T-cell (primary cell): ENCODE data around the gene ATP1B1. TPM values are rescaled to one million over a fixed set of nuclear protein-coding genes. Genes with fewer than 3 reads are reported as not detected.
A peak's percentile ranks its signal among the peaks of the same experiment; 100 is the strongest.

Experiments
- ATAC-seq, 4 experiments: fragments of 200-7000 bp in 3 of 4; fragments of 150-1000 bp in 1 of 4; cut with Tn5 transposase; replicated peaks in 1 of 4; 1 replicate in 3 of 4; 2 replicates in 1 of 4; pipeline ENCODE4 v1.10.0; 2021; ENCODE audit warnings: moderate library complexity in 3 of 4, mild to moderate bottlenecking in 2 of 4, moderate number of reproducible peaks in 1 of 4
- CTCF ChIA-PET, 2 donors: fragments of 300-600 bp; sonication (Branson Sonifier 250); formaldehyde crosslinking; loops; one replicate each; lab custom pipeline; 2022; ENCODE audit warnings: antibody characterized with exemption in 2 of 2; lab: Charles Lee
- POLR2A ChIA-PET, 2 donors: fragments of 300-600 bp; sonication (Branson Sonifier 250); formaldehyde crosslinking; loops; one replicate each; lab custom pipeline; 2022; ENCODE audit warnings: antibody characterized with exemption in 2 of 2; lab: Charles Lee
- DNase-seq, 35 experiments: peaks; one replicate each; pipeline versions ENCODE4 v3.0.0 to v3.0.0-alpha.2; 2013 to 2023
- H3K27ac ChIP-seq: one replicate; pipeline ENCODE4 v1.5.1; 2013; ENCODE audit warnings: low read length
- H3K27me3 ChIP-seq, 2 experiments: replicated peaks in 1 of 2; 1 replicate in 1 of 2; 2 replicates in 1 of 2; pipeline versions ENCODE4 v1.6.1 to v1.7.0; 2013; ENCODE audit warnings: low read length in 1 of 2, mixed read lengths in 1 of 2; ENCODE audit not compliant: control insufficient read depth in 2 of 2, insufficient read depth in 2 of 2; ENCODE audit errors: extremely low read depth in 1 of 2
- H3K36me3 ChIP-seq, 2 donors: 1 replicate in 1 of 2; 2 replicates in 1 of 2; pipeline versions ENCODE4 v1.6.1 to v1.7.0; 2013; ENCODE audit warnings: low read length in 1 of 2; ENCODE audit not compliant: control insufficient read depth in 2 of 2, insufficient read depth in 1 of 2; ENCODE audit errors: extremely low read depth in 1 of 2
- H3K4me1 ChIP-seq, 2 experiments: 1 replicate in 1 of 2; 2 replicates in 1 of 2; pipeline versions ENCODE4 v1.6.1 to v1.7.0; 2013; ENCODE audit warnings: low read length in 2 of 2, mixed read lengths in 1 of 2; ENCODE audit not compliant: insufficient read depth in 2 of 2, control insufficient read depth in 1 of 2; ENCODE audit errors: extremely low read depth in 1 of 2
- H3K4me3 ChIP-seq, 2 donors: 1 replicate in 1 of 2; 2 replicates in 1 of 2; pipeline versions ENCODE4 v1.5.1 to v1.7.0; 2013; ENCODE audit warnings: mild to moderate bottlenecking in 2 of 2, low read length in 1 of 2, moderate library complexity in 1 of 2; ENCODE audit not compliant: control insufficient read depth in 1 of 2; ENCODE audit errors: extremely low read depth in 1 of 2
- H3K9me3 ChIP-seq: 2 replicates; pipeline ENCODE4 v1.7.0; 2013
- H3K27ac Mint-ChIP-seq, 2 donors: one replicate each; pipeline ENCODE4 v1.8.0; 2020 to 2021; ENCODE audit warnings: mild to moderate bottlenecking in 2 of 2, mixed read lengths in 2 of 2
- H3K27me3 Mint-ChIP-seq, 2 donors: one replicate each; pipeline ENCODE4 v1.8.0; 2021 to 2022; ENCODE audit warnings: mixed read lengths in 2 of 2
- H3K36me3 Mint-ChIP-seq: one replicate; pipeline ENCODE4 v1.8.0; 2021; ENCODE audit warnings: mixed read lengths
- H3K4me1 Mint-ChIP-seq, 3 donors: one replicate each; pipeline ENCODE4 v1.8.0; 2020 to 2022; ENCODE audit warnings: mixed read lengths in 3 of 3, mild to moderate bottlenecking in 1 of 3
- H3K4me3 Mint-ChIP-seq, 3 donors: one replicate each; pipeline ENCODE4 v1.8.0; 2020 to 2022; ENCODE audit warnings: mild to moderate bottlenecking in 3 of 3, mixed read lengths in 3 of 3, moderate library complexity in 3 of 3
- H3K9me3 Mint-ChIP-seq, 3 donors: one replicate each; pipeline ENCODE4 v1.8.0; 2020 to 2022; ENCODE audit warnings: mixed read lengths in 3 of 3
- WGBS: methylation state at CpG from one replicate; pipeline ENCODE4 v1.1.5; 2013; ENCODE audit warnings: missing lambda C conversion rate; ENCODE audit not compliant: insufficient coverage; 5-methylcytosine and 5-hydroxymethylcytosine counted together
- total RNA-seq, 35 experiments: library from RNA in 6 of 35; stranded (reverse) in 6 of 35; fragments of 120-200 nt in 1 of 35; gene quantifications; one replicate each; pipeline versions ENCODE4 v1.2.1 to v1.2.4 and lab custom pipeline; 2013 to 2026

The ATP1B1 gene
- total RNA-seq, 5 donors from 2014 or later (not counting 1 experiment from before 2014, with no cell fraction given) = 2.5 to 6.1 (median 3.9) TPM

- Histone ChIP-seq H3K27me3 (peaks cover 0 to 16% of the 10 kb centered on the region in 2 experiments), H3K4me1 (peaks cover 23 to 30% of the 10 kb centered on the region in 2 experiments), H3K4me3 (peak overlapping the region; percentile 51 to 80), H3K9me3 (no peaks in the 10 kb centered on the region), H3K27ac (no peak overlapping the region), H3K36me3 (no peaks in the 10 kb centered on the region)
- ChIA-PET CTCF (interaction anchor here in 1 of 2 donors (0.8 kb wide), 1 partner anchor 572 kb away, joined by 3 read pairs; no protein-coding TSS in a partner anchor), POLR2A (interaction anchor here (0.6 kb wide), 2 partner anchors 11 to 717 kb away, joined by 3 to 4 read pairs; no protein-coding TSS in a partner anchor)
- no peaks in the 10 kb centered on the region for H3K9me3 Mint-ChIP-seq
- DNase-seq (no peak), ATAC-seq (no peak)
- peak overlapping the region in 1 of 2 donors; percentile 11 for H3K27ac Mint-ChIP-seq
- peaks cover 36 to 48% (median 39%) of the 10 kb centered on the region in 3 donors for H3K4me1 Mint-ChIP-seq
- peak overlapping the region; percentile 74 to 84 (median 83) for H3K4me3 Mint-ChIP-seq
- H3K27me3 Mint-ChIP-seq = peaks cover 0 to 6% of the 10 kb centered on the region in 2 donors
- WGBS = 54% methylated on average over 2 of the region's 9 CpGs
- peaks cover 6% of the 10 kb centered on the region for H3K36me3 Mint-ChIP-seq
Observed at GRCh38 chr1:169107603-169108208, 1.2 kb downstream of the ATP1B1 start.

DNA sequence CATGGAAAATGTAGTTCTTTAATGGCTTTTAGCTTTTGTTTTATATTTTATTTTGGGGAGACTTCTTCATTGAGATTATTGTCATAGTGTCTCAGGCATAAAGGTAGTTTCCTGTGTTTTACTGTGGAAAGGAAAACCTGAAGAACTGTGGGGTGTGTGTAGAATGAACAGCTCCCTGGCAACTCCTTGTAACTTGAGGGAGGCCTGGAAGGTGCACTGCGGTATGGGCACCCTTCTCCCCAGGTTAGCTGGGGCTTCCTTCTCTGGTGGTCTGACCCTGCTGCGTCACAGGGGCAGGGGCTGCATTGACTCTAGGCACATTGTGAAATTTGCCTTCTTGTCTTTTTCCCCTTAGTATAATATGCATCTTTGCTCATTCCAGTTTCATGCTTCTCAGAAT is 1.7 kb downstream of the ATP1B1 start:
- H3K9me3 ChIP-seq = no peaks in the 10 kb centered on the region
- peaks cover 0 to 16% of the 10 kb centered on the region in 2 experiments for H3K27me3 ChIP-seq
- H3K36me3 ChIP-seq = no peaks in the 10 kb centered on the region
- H3K4me3 ChIP-seq = no peak overlapping the region
- ChIA-PET CTCF (interaction anchor here in 1 of 2 donors (1.2 kb wide), 1 partner anchor 25 kb away, joined by 4 read pairs; no protein-coding TSS in a partner anchor), POLR2A (interaction anchor here in 1 of 2 donors (0.6 kb wide), 1 partner anchor 12 kb away, joined by 3 read pairs; no protein-coding TSS in a partner anchor)
- WGBS = 100% methylated on average over 2 of the region's 2 CpGs
- Mint-ChIP-seq H3K4me3 (peak overlapping the region; percentile 74 to 84 (median 83)), H3K4me1 (peaks cover 36 to 48% (median 39%) of the 10 kb centered on the region in 3 donors), H3K36me3 (peaks cover 6% of the 10 kb centered on the region), H3K9me3 (no peaks in the 10 kb centered on the region), H3K27me3 (peaks cover 0 to 6% of the 10 kb centered on the region in 2 donors), H3K27ac (peak overlapping the region in 1 of 2 donors; percentile 36)
- peak overlapping the region; percentile 5 for H3K27ac ChIP-seq
- DNase-seq (no peak), ATAC-seq (no peak)
- H3K4me1 ChIP-seq = peaks cover 23 to 30% of the 10 kb centered on the region in 2 experiments

DNA sequence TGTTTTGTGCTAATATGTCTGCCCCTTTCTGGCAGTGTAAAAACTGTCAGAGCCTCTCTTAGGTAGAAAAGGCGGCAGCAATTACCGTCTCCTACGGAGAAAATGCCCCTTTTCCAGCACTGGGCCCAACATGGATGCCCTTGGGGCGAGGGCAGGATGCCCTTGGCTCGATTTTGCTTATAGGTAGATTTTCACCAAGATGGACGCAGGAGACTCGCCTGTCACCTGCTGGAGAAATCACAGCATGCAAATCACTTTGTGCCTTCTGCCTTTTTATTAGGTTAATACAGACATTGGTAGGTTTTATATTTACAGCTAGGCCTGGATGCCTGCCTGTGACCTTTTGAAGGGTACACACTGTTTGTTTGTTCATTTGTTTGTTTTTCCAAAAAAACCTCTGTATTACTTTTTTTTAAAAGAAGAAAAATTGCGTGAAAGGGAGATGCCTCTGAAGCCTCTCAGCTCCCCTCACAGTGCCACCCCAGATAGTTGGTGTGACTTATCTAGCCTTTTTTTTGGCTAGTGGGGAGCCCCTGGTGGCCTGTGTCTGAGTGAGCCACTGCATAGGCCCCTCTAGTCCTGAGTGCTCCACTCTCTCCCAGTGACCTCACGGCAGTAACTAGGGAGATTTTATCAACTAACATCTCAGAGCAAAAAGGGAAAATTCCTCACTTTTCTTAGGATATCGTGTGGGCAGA is 2.5 kb downstream of the ATP1B1 start:
- no peaks in the 10 kb centered on the region for H3K36me3 ChIP-seq
- H3K27ac Mint-ChIP-seq = peak overlapping the region in 1 of 2 donors; percentile 37
- CTCF ChIA-PET = interaction anchor here in 1 of 2 donors (0.6 to 1.2 kb wide), 3 partner anchors 16 to 565 kb away, joined by 3 to 4 read pairs (median 4); no protein-coding TSS in a partner anchor
- no peak overlapping the region for H3K4me3 ChIP-seq
- POLR2A ChIA-PET = no interaction called here
- H3K36me3 Mint-ChIP-seq = peaks cover 6% of the 10 kb centered on the region
- H3K4me3 Mint-ChIP-seq = peak overlapping the region; percentile 2 to 84 (median 83)
- 100% methylated on average over 1 of the region's 10 CpGs for WGBS
- H3K9me3 ChIP-seq = no peaks in the 10 kb centered on the region
- no peaks in the 10 kb centered on the region for H3K9me3 Mint-ChIP-seq
- H3K4me1 ChIP-seq = peaks cover 23 to 30% of the 10 kb centered on the region in 2 experiments
- H3K27me3 Mint-ChIP-seq = peaks cover 0 to 6% of the 10 kb centered on the region in 2 donors
- H3K27me3 ChIP-seq = peaks cover 0 to 16% of the 10 kb centered on the region in 2 experiments
- H3K27ac ChIP-seq = peak overlapping the region; percentile 5
- peaks cover 36 to 48% (median 39%) of the 10 kb centered on the region in 3 donors for H3K4me1 Mint-ChIP-seq
- DNase-seq (no peak), ATAC-seq (no peak)

GRCh38 chr1:169109561-169110134 is 3.2 kb downstream of the ATP1B1 start:
- no peaks in the 10 kb centered on the region for H3K9me3 Mint-ChIP-seq
- H3K36me3 Mint-ChIP-seq = peaks cover 6% of the 10 kb centered on the region
- no peaks in the 10 kb centered on the region for H3K36me3 ChIP-seq
- ChIA-PET CTCF (interaction anchor here in 1 of 2 donors (0.6 to 0.7 kb wide), 2 partner anchors 15 to 565 kb away, joined by 3 to 4 read pairs; no protein-coding TSS in a partner anchor), POLR2A (no interaction called here)
- DNase-seq (no peak), ATAC-seq (no peak)
- H3K27me3 ChIP-seq = peaks cover 0 to 16% of the 10 kb centered on the region in 2 experiments
- 65% methylated on average over 2 of the region's 8 CpGs for WGBS
- peaks cover 23 to 30% of the 10 kb centered on the region in 2 experiments for H3K4me1 ChIP-seq
- H3K4me3 ChIP-seq = no peak overlapping the region
- H3K9me3 ChIP-seq = no peaks in the 10 kb centered on the region
- H3K4me1 Mint-ChIP-seq = peaks cover 36 to 48% (median 39%) of the 10 kb centered on the region in 3 donors
- H3K27me3 Mint-ChIP-seq = peaks cover 0 to 6% of the 10 kb centered on the region in 2 donors
- H3K4me3 Mint-ChIP-seq = peak overlapping the region in 2 of 3 donors; percentile 60 to 83
- no peak overlapping the region for H3K27ac ChIP-seq
- H3K27ac Mint-ChIP-seq = no peak overlapping the region

DNA sequence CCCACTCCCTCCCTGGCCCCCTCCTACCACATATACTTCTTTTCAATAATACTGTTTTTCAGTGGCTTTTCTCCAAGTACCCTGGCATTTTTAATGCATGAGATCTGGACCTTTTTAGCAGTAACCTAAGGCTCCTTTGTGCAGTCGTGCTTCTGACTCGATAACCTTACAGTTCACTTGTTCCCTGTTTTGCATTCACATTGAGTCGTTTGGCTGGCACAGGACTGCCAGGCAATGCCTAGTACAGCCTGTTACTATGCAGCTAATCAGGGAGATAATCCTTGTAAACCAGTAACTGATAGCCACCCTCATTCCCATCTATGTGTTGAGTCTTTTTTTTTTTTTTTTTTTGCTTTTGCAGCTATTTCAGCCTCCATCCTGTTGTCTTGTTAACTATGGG is 3.7 kb downstream of the ATP1B1 start:
- DNase-seq (no peak), ATAC-seq (no peak)
- no peaks in the 10 kb centered on the region for H3K36me3 ChIP-seq
- 16% methylated on average over 3 of the region's 3 CpGs for WGBS
- Mint-ChIP-seq H3K36me3 (peaks cover 6% of the 10 kb centered on the region), H3K4me3 (peak overlapping the region in 2 of 3 donors; percentile 60 to 83), H3K27ac (no peak overlapping the region), H3K9me3 (no peaks in the 10 kb centered on the region), H3K4me1 (peaks cover 32 to 43% (median 34%) of the 10 kb centered on the region in 3 donors), H3K27me3 (peaks cover 0 to 6% of the 10 kb centered on the region in 2 donors)
- peaks cover 0 to 12% of the 10 kb centered on the region in 2 experiments for H3K27me3 ChIP-seq
- ChIA-PET CTCF (interaction anchor here in 1 of 2 donors (0.6 kb wide), 1 partner anchor 642 kb away, joined by 3 read pairs; no protein-coding TSS in a partner anchor), POLR2A (interaction anchor here in 1 of 2 donors (0.6 kb wide), 2 partner anchors 240 to 252 kb away, joined by 3 read pairs; no protein-coding TSS in a partner anchor)
- H3K4me1 ChIP-seq = peaks cover 17 to 30% of the 10 kb centered on the region in 2 experiments
- no peak overlapping the region for H3K4me3 ChIP-seq
- no peak overlapping the region for H3K27ac ChIP-seq
- H3K9me3 ChIP-seq = no peaks in the 10 kb centered on the region
